HL-60/S4 treated with phorbol 12-myristate 13-acetate at 8.2 ng/mL for 4 days and 3 days (cell line): ENCODE measurements around the gene FXYD6.
"Not testable (repeated sequence)": the region's sequence is repeated elsewhere in the genome, so short reads cannot be mapped to it uniquely, and the experiment has no call there.

ENCODE experiments used
- in situ Hi-C: fragments of 300-500 bp; cut with MboI; formaldehyde crosslinking; loops from 2 replicates; pipeline ENCODE4 v1.15.0; 2022; ENCODE audit warnings: low sequenced_read_pairs

Gene FXYD6

DNA sequence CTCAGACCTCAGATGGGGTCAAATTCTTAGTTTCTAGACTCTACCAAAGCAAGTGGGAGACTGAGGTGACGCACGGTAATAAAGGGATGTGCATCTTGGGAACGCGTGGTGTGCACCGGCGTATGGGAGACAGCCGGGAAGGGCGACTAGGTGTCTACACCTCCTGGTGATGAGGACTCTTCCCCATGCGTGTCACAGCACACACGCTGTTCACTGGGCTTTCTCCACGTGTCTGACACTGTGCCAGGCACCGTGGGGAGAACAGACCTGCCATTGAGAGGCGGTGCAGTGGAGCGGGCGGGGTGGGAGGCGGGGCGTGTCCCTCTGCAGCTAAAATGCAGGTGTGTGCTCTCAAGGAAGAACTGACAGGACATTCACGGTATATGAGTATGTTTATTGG lies 5.3 kb downstream of the FXYD6 start:
- in situ Hi-C loops, result no loop called here

- in situ Hi-C loops, result no loop called here
Observed at GRCh38 chr11:117870103-117870952, 6.1 kb downstream of the FXYD6 start.

DNA sequence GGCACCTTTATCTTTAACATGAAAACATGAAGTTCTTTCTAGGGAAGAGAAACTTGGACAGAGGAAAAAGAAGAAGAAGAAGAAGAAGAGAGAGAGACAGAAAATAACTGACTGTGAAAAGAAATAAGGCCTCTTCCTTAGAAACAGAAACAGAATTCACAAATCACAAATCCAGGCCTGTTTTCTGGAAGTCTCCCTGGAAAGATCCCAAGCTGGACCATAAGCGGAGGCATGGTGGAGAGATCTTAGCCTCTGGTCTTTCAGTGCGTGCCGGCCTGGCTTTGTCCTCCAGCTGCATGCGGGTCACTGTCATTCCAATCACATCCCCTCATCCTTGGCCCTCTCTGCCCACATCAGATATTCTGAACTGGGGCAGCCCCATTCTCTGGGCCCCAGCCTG lies 6.9 kb downstream of the FXYD6 start:
- in situ Hi-C loops, result no loop called here

GRCh38 chr11:117868815-117869561 lies 7.5 kb downstream of the FXYD6 start:
- in situ Hi-C loops, result no loop called here

DNA sequence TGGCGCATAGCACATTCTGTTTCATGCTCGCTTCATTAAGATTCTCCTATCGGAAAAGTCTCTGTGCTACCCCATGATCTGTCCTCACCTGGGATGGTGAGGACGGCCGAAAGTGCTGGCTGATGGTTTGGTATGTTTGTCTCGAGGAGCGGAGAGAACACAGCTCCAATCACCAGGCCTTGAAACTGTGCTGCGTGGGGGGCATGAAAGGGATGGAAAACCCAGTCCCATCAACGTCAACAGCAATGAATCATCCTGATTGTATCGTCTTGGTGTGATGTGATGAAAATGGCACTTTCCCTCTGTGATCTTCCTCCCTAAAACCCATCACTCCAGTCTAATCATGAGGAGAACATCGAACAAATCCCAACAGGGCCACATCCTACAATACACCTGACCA lies 8.4 kb downstream of the FXYD6 start:
- in situ Hi-C loops, result no loop called here

DNA sequence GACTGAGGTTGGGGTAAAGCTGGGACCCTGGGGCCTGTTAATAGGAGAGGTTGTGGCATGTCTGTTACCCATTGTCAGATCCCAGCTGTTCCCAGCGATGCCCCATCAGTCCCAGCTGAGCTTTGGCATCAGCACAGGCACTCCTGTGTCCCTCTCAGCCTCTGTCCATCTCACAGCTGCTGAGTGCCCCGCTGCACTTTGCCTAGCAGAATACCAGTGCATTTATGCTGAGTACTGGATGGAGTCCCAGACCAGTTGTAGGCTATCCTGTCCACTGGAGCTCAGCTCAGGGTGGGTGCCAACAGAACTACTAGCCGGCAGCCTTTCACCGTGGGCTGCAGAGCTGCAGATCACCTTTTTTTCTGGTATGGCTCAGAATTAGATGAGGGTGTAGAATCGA lies 9.9 kb downstream of the FXYD6 start:
- in situ Hi-C loops, result no loop called here

- in situ Hi-C loops, result not testable (repeated sequence)
Observed at GRCh38 chr11:117865546-117865945, 10.9 kb downstream of the FXYD6 start.

- in situ Hi-C loops, result no loop called here
Observed at GRCh38 chr11:117863383-117863782, 13.1 kb downstream of the FXYD6 start.

DNA sequence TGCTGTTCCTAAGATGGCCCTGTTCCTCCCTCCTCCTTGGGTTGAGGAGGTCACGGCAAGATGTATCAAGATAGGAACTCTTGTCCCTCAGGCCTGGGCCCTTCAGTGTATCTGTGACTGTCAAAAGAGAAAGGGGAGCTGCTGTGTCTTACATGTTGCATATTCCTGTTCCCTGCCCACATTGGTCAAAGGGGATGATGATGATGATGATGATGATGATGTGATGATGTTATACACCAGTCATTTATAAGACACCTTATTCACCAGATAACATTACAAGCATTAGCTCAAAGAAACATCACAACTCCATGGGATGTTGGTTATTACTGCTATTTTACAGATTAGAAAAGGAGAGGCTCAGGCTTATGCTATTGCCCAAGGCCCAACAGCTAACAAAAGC lies 13.7 kb downstream of the FXYD6 start:
- in situ Hi-C loops, result no loop called here

DNA sequence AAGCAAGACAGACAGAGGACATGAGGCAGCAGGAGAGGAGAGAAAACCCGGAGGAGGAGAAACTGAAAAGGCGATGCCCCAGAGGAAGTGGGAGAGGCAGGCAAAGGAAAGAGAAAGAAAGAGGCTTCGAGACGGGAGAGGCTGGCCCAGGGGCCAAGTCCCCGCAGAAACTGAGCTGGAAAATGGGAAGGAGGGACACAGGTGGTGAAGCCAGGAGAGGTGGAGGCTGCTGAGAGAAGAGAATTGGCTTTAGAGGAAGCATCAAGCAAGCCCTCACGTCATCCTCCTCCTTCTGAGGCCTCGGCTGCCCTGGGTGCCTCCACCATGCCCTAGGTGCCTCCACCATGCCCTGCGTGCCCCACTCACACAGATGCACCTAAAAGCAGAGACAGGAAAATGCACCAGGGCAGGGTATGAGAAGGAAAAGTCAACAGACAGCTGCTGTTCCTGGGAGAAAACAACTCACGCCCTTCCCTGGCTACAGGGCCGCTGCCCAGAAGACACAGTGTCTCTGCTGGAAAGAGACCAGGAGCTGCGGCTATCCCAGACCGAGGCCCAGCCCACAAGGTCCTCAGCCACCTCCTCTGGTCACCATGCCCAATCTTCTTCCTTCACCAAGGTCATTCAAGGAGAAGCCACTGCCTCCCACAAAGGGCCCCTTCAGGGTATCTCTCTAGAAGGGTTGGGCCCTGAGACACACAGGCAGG lies 14.3 kb downstream of the FXYD6 start:
- in situ Hi-C loops, result no loop called here

DNA sequence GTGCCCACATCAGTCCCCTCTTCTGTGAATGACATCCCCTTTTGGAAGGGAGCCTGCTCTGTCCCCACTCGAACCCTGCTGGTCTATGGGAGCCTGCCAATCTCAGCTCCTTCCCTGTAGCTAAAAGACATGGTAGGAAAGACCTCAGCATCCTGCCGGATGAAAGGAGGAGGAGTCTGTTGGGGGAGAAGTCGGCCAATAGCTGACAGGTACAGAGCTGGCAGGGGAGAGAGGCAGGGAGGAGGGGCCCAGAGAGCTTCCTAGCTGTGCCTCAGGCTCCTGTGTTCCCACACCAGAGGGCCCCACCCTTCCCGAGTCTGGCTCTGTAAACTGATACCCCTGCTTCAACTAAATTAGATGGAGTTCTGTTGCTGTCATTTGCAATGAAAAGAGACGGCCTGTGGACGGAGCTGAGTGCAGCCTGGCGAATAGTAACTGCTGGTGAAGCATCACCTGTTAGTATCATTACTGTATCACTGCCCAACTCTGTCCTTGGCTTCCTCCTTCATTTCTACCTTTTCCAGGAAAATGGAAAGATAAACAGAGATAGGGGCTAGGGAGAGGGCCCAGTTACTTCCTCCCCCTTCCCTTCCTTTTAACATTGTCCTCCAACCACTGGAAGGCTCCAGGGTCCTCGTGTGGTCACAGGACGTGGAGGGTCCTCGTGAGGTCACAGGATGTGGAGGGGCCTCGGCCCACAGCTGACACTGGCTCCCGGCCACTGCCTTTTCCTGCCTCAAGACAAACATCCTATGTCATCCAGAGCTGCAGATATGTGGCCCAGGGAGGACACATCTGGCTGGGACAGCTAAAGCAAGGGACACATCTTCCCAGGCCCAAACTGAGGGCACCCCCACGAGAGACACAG lies 15.1 kb downstream of the FXYD6 start:
- in situ Hi-C loops, result no loop called here

- in situ Hi-C loops, result no loop called here
Observed at GRCh38 chr11:117860139-117860538, 16.3 kb downstream of the FXYD6 start.

GRCh38 chr11:117859488-117860112 lies 16.9 kb downstream of the FXYD6 start:
- in situ Hi-C loops, result no loop called here

DNA sequence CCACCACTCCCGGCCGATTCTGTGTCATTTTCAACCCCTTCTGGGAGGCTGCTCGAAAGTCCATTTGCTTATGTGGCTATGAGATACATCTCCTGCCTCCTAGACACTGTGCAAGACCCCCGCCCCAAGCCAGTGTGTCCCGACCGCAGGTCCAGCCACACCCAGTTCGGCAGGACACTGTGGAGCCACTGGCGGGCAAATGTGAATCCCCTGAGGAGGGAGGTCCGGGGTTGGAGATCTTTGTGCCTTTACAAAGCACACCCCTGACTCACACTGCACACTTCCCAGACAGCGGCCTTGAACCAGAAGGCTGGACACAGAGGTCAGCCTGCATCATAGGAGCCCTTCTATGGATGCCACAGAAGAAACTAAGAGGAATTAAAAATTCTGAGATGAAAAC lies 17.4 kb downstream of the FXYD6 start:
- in situ Hi-C loops, result no loop called here

GRCh38 chr11:117857734-117858414 lies 18.6 kb downstream of the FXYD6 start:
- in situ Hi-C loops, result no loop called here

- in situ Hi-C loops, result no loop called here
Observed at GRCh38 chr11:117855912-117856651, 20.4 kb downstream of the FXYD6 start.

GRCh38 chr11:117855186-117855845 lies 21.1 kb downstream of the FXYD6 start:
- in situ Hi-C loops, result no loop called here

- in situ Hi-C loops, result no loop called here
Observed at GRCh38 chr11:117852309-117852708, 24.1 kb downstream of the FXYD6 start.
